Skin of body (tissue), 2 donors: ENCODE results near the gene CDRT15L2. TPM values are rescaled to one million over a fixed set of nuclear protein-coding genes. Genes with fewer than 3 reads are reported as not detected.
A peak's percentile ranks its signal among the peaks of the same experiment; 100 is the strongest.
"Not testable (repeated sequence)": the region's sequence is repeated elsewhere in the genome, so short reads cannot be mapped to it uniquely, and the experiment has no call there.

ENCODE experiments used
- DNase-seq: peaks from one replicate; lab custom pipeline; 2025; lab: John Stamatoyannopoulos, UW
- total RNA-seq: library from RNA; depleted of rRNA; stranded (reverse); fragments of >200 nt; gene quantifications from one replicate; pipeline ENCODE4 v1.2.3, GENCODE V29; 2014

Gene CDRT15L2
- total RNA-seq = not detected

- not testable (repeated sequence) for DNase-seq
These were observed at the start of gene CDRT15L2 for GRCh38 chr17:20579424-20579823. Gene CDRT15L2 (plus strand): TSS chr17:20579724. CDS start chr17:20579744, 20 bp downstream.

GRCh38 chr17:20530104-20530503 is 49.4 kb upstream of the CDRT15L2 start:
- not testable (repeated sequence) for DNase-seq

GRCh38 chr17:20532544-20533090 is 46.9 kb upstream of the CDRT15L2 start:
- peak; percentile 42 for DNase-seq

GRCh38 chr17:20533206-20533605 is 46.3 kb upstream of the CDRT15L2 start:
- DNase-seq = not testable (repeated sequence)

- not testable (repeated sequence) for DNase-seq
These were observed 44.6 kb upstream of the CDRT15L2 start for GRCh38 chr17:20534711-20535550.

GRCh38 chr17:20540414-20540813 is 39.1 kb upstream of the CDRT15L2 start:
- not testable (repeated sequence) for DNase-seq

- DNase-seq = not testable (repeated sequence)
These were observed 38.7 kb upstream of the CDRT15L2 start for GRCh38 chr17:20540865-20541264.

- peak; percentile 75 for DNase-seq
These were observed 37.5 kb upstream of the CDRT15L2 start for GRCh38 chr17:20541853-20542546.

GRCh38 chr17:20547923-20548322 is 31.6 kb upstream of the CDRT15L2 start:
- DNase-seq = not testable (repeated sequence)

GRCh38 chr17:20552920-20553319 is 26.6 kb upstream of the CDRT15L2 start:
- not testable (repeated sequence) for DNase-seq

- not testable (repeated sequence) for DNase-seq
These were observed 24.8 kb upstream of the CDRT15L2 start for GRCh38 chr17:20554728-20555127.

- DNase-seq = not testable (repeated sequence)
These were observed 24.2 kb upstream of the CDRT15L2 start for GRCh38 chr17:20555135-20556010.

- not testable (repeated sequence) for DNase-seq
These were observed 21.4 kb upstream of the CDRT15L2 start for GRCh38 chr17:20558096-20558495.

- DNase-seq = not testable (repeated sequence)
These were observed 20.5 kb upstream of the CDRT15L2 start for GRCh38 chr17:20559018-20559417.

- no peak for DNase-seq
These were observed 16.9 kb upstream of the CDRT15L2 start for GRCh38 chr17:20562587-20562986.

GRCh38 chr17:20565245-20565644 is 14.3 kb upstream of the CDRT15L2 start:
- not testable (repeated sequence) for DNase-seq

- no peak for DNase-seq
These were observed 13.8 kb upstream of the CDRT15L2 start for GRCh38 chr17:20565711-20566110.

GRCh38 chr17:20566736-20567135 is 12.8 kb upstream of the CDRT15L2 start:
- DNase-seq = not testable (repeated sequence)

GRCh38 chr17:20567421-20567820 is 12.1 kb upstream of the CDRT15L2 start:
- not testable (repeated sequence) for DNase-seq

- not testable (repeated sequence) for DNase-seq
These were observed 10.9 kb upstream of the CDRT15L2 start for GRCh38 chr17:20568604-20569003.

GRCh38 chr17:20571653-20572052 is 7.9 kb upstream of the CDRT15L2 start:
- DNase-seq = not testable (repeated sequence)
